Stimulated activated effector memory CD8-positive, alpha-beta T cell treated with anti-CD3 and anti-CD28 coated beads, Interleukin-12 subunit alpha, Interleukin-12 subunit beta, amount 100 ng/mL, for 72 hours (primary cell): Measurements from ENCODE around the gene UBE2G2.
A peak's percentile ranks its signal among the peaks of the same experiment; 100 is the strongest.

Source experiments
- ATAC-seq: fragments of 150-1000 bp; cut with Tn5 transposase; 2 replicates; pipeline ENCODE4 v1.10.0; 2021
- DNase-seq, 2 donors: peaks; one replicate each; pipeline ENCODE4 v3.0.0; 2021 to 2022; ENCODE audit warnings: low spot score in 2 of 2
- H3K27ac Mint-ChIP-seq: one replicate; pipeline ENCODE4 v1.8.0; 2022; ENCODE audit warnings: mild to moderate bottlenecking, mixed read lengths
- H3K36me3 Mint-ChIP-seq: one replicate; pipeline ENCODE4 v1.8.0; 2022; ENCODE audit warnings: mild to moderate bottlenecking, mixed read lengths
- H3K4me1 Mint-ChIP-seq: one replicate; pipeline ENCODE4 v1.8.0; 2022; ENCODE audit warnings: mixed read lengths
- H3K4me3 Mint-ChIP-seq: one replicate; pipeline ENCODE4 v1.8.0; 2022; ENCODE audit warnings: mild to moderate bottlenecking, mixed read lengths
- H3K9me3 Mint-ChIP-seq: one replicate; pipeline ENCODE4 v1.8.0; 2022; ENCODE audit warnings: mixed read lengths

UBE2G2 gene, protein sequence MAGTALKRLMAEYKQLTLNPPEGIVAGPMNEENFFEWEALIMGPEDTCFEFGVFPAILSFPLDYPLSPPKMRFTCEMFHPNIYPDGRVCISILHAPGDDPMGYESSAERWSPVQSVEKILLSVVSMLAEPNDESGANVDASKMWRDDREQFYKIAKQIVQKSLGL

DNA sequence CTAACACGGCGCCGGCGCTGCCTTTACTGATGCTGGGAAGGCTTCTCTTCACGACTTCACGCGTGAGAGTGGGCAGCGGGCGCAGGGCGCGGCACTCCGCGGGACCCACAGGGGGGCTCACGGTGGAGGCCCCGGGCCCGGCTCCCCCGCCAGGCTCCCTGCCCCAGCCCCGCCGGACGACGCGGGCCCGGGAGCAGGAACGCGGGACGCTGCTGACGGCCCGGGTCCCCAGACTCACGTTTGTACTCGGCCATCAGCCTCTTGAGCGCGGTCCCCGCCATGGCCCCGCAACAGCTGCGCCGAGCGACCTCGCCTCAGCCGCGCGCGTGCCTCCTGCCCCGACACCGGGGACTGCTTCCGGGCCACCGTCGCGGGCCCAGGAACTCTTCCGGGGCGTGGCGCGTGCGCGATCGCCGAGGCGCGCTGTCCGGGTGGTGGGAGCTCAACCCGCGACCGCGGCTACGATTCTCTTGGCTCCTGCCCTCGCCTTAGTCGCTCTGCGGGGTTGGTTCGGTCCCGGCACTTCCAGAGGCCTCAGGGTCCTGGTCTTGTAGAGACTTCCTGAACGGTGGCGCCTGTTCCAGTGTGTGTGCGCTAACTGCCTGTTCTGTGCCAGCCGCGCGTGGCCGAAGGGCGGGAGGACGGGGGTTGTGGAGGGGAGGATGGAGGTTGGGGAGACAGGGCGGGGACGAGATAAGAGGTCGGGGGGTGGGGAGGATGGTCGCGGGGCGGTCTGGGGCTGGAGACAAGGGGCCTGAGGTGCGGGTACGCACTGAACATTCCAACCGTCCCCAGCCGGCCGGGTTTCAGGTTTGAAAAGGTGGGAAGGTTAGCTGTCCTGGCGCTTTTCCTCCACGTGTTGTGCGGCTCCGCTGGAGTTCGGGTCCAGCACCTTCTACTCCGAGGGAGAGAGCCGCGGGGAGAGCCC is at the start of gene UBE2G2:
Gene UBE2G2, minus strand, starts transcription at position 353 of the 928 bp plus-strand sequence. Its CDS starts 72 bp downstream, at position 281.
- DNase-seq: peak; percentile 87 to 94
- Mint-ChIP-seq H3K4me3 (peak within 1 kb of the TSS; percentile 83), H3K4me1 (peaks cover 42% of the 10 kb centered on the region), H3K9me3 (no peaks in the 10 kb centered on the region), H3K36me3 (peaks cover 75% of the 10 kb centered on the region), H3K27ac (peak within 1 kb of the TSS; percentile 84)
- ATAC-seq: peak; percentile 98

GRCh38 chr21:44850905-44851657 is 49.5 kb upstream of the UBE2G2 start:
- Mint-ChIP-seq H3K4me1 (peaks cover 32% of the 10 kb centered on the region), H3K27ac (peak overlapping the region; percentile 34), H3K36me3 (peaks cover 81% of the 10 kb centered on the region), H3K9me3 (no peaks in the 10 kb centered on the region), H3K4me3 (no peak overlapping the region)
- ATAC-seq: no peak
- DNase-seq: no peak

GRCh38 chr21:44850208-44850800 is 48.7 kb upstream of the UBE2G2 start:
- Mint-ChIP-seq H3K27ac (no peak overlapping the region), H3K4me3 (no peak overlapping the region), H3K36me3 (peaks cover 73% of the 10 kb centered on the region), H3K9me3 (no peaks in the 10 kb centered on the region), H3K4me1 (peaks cover 31% of the 10 kb centered on the region)
- no peak for ATAC-seq
- no peak for DNase-seq

- Mint-ChIP-seq H3K4me3 (no peak overlapping the region), H3K4me1 (peaks cover 25% of the 10 kb centered on the region), H3K27ac (no peak overlapping the region), H3K36me3 (peaks cover 67% of the 10 kb centered on the region), H3K9me3 (no peaks in the 10 kb centered on the region)
- ATAC-seq: no peak
- DNase-seq: no peak
Measured at GRCh38 chr21:44849616-44850130, 48.1 kb upstream of the UBE2G2 start.

DNA sequence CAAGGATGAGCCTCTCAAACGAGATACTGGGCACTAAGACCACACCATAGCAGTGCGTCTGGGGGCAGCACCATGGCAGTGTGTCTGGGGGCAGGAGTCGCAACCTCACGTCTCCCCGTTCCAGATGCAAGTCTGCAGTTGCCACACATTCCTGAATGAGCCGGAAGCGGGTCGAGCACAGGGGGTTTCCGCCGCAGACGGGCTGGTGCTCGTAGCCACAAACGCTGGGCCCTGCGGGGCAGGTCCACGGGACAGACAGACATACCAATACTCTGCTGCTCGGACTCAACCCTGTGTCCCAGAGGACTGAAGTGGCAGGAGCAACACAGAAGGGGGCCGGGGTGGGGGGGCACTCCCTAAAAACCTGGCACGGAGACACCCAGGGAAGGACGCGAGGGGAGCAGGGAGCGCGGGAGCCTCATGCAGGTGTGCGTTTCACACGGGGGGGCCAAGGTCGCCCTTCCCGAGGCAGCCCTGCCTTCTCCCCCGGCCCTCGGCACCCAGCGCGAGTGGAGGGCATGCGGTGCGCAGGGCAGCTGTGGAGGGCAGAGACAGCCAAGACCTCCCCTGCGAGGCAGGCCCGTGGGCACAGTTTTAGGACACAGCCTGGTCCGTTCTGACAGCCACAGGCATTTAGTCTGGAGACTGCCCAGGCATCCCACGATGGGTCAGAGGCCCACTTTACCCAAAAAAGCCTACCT is 47.4 kb upstream of the UBE2G2 start:
- Mint-ChIP-seq H3K4me3 (no peak overlapping the region), H3K27ac (no peak overlapping the region), H3K9me3 (no peaks in the 10 kb centered on the region), H3K36me3 (peaks cover 65% of the 10 kb centered on the region), H3K4me1 (peaks cover 18% of the 10 kb centered on the region)
- DNase-seq (no peak), ATAC-seq (no peak)

DNA sequence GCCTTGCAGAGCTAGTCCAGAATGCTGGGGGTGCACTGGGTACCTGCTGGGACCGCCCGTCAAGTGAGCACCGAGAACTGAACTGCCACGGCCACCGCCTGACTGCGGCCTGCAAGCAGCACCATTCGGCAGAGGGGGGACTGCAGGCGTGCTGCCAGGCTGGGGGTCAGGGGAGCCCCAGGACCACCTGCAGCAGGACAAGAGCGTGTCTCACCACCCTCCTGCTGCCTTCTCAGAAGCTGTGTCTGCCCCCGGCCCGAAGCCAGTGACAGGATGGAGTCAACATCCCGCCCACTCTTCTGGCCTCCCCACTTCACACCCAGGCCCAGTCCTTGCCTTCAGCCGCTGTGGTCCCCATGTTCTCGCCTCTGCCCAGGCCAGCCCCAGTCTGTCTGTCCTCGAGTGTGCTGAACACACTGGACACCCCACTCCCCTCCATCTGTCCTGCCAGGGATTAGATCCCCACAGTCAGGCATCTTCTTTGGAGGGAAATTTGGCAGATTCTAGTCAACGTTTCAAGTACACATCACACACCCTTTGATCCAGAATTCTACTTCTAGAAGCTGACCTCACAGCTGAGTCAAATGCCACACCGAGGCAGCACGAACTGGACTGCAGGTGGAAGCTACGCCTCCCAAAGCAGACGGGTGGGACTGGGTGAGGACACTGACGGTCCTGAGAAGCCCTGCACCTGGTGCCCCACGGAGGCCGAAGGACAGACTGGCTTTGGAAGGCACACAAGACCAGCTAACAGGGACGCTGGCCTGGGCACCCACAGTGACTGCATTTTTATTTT is 45.8 kb upstream of the UBE2G2 start:
- H3K36me3 Mint-ChIP-seq: peaks cover 50% of the 10 kb centered on the region
- peaks cover 10% of the 10 kb centered on the region for H3K4me1 Mint-ChIP-seq
- DNase-seq: no peak
- no peak overlapping the region for H3K27ac Mint-ChIP-seq
- no peaks in the 10 kb centered on the region for H3K9me3 Mint-ChIP-seq
- no peak for ATAC-seq
- H3K4me3 Mint-ChIP-seq: no peak overlapping the region

DNA sequence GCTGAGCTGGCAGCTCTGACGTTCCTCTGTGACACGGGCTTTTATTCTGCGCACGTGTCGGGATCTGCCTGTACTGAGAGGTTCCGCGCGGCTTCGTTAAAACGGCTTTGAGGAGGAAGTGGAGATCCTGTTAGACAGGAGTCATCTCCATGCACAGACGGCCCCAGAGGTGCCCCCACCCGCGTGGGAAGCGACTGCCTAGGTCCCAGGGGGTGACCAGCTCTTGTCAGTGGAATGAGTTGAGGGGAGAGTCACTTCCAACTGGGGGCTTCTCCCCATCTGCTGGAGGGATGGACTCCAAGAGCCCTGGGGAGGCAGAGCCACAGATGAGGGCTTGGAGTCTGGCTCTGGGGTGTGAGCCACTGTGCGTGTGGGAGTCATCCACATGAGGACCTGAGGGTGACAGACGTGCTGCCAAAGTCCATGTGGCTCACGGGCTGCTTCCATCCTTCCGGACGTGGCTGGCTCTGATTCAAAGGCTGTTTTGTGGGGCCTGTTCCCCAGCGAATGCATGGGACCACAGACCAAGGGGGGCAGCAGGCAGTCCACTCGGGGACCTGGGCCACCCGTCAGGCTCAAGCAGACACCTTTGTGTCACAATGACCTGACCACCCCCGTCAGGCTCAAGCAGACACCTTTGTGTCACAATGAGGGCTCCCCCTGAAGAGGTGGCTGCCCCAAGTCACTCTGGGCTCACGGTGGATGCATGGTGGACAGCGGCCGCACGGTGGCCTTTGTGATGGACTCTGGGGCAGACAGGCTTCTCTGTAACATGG is 45.1 kb upstream of the UBE2G2 start:
- H3K4me1 Mint-ChIP-seq: peaks cover 10% of the 10 kb centered on the region
- no peaks in the 10 kb centered on the region for H3K9me3 Mint-ChIP-seq
- no peak for DNase-seq
- peaks cover 42% of the 10 kb centered on the region for H3K36me3 Mint-ChIP-seq
- peak overlapping the region; percentile 74 for H3K27ac Mint-ChIP-seq
- peak; percentile 8 for ATAC-seq
- H3K4me3 Mint-ChIP-seq: peak overlapping the region; percentile 54

- DNase-seq (no peak), ATAC-seq (no peak)
- Mint-ChIP-seq H3K4me3 (peak overlapping the region; percentile 54), H3K27ac (peak overlapping the region; percentile 74), H3K36me3 (peaks cover 37% of the 10 kb centered on the region), H3K4me1 (peaks cover 10% of the 10 kb centered on the region), H3K9me3 (no peaks in the 10 kb centered on the region)
Measured at GRCh38 chr21:44846224-44846484, 44.5 kb upstream of the UBE2G2 start.

DNA sequence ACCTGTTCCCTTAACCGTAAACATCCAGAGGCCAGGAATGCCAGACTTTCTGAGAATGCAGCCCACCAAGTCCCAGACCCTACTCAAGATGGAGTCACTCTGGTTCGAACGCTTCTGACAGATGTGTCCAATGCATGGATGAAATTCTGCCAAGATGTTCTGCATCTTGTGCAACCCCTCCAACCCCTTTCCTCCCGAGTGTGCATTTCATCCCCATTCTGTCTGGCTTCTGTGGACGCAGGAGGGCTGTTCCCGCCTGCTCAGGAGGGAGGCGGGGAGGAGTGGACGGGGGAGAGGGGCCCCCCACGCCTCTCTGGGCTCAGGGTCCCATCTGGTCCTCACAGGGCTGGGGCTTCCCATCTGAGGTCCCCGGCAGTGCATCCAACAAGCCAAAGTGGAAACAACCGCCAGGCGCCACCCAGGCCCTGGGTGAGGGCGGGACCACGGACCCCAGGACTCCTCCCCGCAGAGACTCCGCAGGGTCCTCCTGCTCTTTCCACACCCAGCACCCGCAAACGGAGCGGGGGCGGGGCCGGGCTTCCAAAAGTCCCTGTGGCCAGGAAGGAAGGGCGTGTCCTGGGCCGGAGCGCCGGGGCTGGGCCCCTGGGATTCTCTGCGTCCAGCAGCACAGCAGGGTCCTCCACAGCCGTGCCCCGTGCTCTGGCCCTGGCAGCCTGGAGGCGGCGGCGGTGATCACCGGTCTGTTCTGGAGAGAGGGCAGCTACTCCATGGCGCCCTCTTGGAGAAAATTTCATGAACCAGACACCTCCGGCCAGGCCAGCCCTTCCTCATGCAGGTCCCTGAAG is 44.0 kb upstream of the UBE2G2 start:
- ATAC-seq (peak; percentile 81), DNase-seq (peak; percentile 42 to 72)
- peaks cover 32% of the 10 kb centered on the region for H3K36me3 Mint-ChIP-seq
- peak overlapping the region; percentile 54 for H3K4me3 Mint-ChIP-seq
- H3K27ac Mint-ChIP-seq: peak overlapping the region; percentile 74
- peaks cover 10% of the 10 kb centered on the region for H3K4me1 Mint-ChIP-seq
- H3K9me3 Mint-ChIP-seq: no peaks in the 10 kb centered on the region

DNA sequence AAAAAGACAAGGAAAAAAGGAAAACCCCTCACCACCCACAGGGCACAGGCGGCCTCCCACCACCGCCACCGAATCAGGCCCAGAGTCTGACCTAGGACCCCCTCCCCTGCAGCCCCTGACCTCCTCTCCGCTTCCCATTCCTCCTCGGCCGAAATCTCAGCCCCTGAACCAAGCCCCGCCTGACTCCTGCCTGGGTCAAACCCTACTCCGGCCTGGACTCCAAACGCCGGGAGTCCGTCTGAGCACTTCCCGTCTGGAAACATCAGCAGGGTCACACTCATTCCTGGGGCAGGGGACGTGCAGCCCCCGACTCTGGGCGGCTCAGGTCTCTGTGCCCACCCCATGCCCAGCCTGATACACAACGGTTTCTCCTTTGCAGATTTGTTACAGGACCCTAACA is 42.6 kb upstream of the UBE2G2 start:
- no peaks in the 10 kb centered on the region for H3K9me3 Mint-ChIP-seq
- no peak for DNase-seq
- peak overlapping the region; percentile 6 for H3K4me3 Mint-ChIP-seq
- peaks cover 10% of the 10 kb centered on the region for H3K4me1 Mint-ChIP-seq
- no peak for ATAC-seq
- H3K27ac Mint-ChIP-seq: no peak overlapping the region
- H3K36me3 Mint-ChIP-seq: peaks cover 18% of the 10 kb centered on the region

GRCh38 chr21:44842721-44843445 is 41.3 kb upstream of the UBE2G2 start:
- ATAC-seq: no peak

GRCh38 chr21:44842087-44842486 is 40.5 kb upstream of the UBE2G2 start:
- no peak overlapping the region for H3K4me3 Mint-ChIP-seq

More at GRCh38 chr21:44842721-44843445, 41.3 kb upstream of the UBE2G2 start:
- H3K4me1 Mint-ChIP-seq: peaks cover 10% of the 10 kb centered on the region
- H3K27ac Mint-ChIP-seq: no peak overlapping the region
- no peaks in the 10 kb centered on the region for H3K9me3 Mint-ChIP-seq
- DNase-seq: no peak
- H3K4me3 Mint-ChIP-seq: no peak overlapping the region
- H3K36me3 Mint-ChIP-seq: peaks cover 6% of the 10 kb centered on the region

More at GRCh38 chr21:44842087-44842486, 40.5 kb upstream of the UBE2G2 start:
- H3K9me3 Mint-ChIP-seq: no peaks in the 10 kb centered on the region
- ATAC-seq (no peak), DNase-seq (no peak)
- peaks cover 10% of the 10 kb centered on the region for H3K4me1 Mint-ChIP-seq
- H3K27ac Mint-ChIP-seq: no peak overlapping the region
- peaks cover 6% of the 10 kb centered on the region for H3K36me3 Mint-ChIP-seq
